Smooth muscle cell (in vitro differentiated cells): Measurements from ENCODE around the gene OTOL1. TPM values are rescaled to one million over a fixed set of nuclear protein-coding genes. Genes with fewer than 3 reads are reported as not detected.

Experiments
- DNase-seq: peaks from one replicate; lab custom pipeline; 2025; ENCODE audit not compliant: unreplicated experiment; lab: John Stamatoyannopoulos, UW
- H2AFZ ChIP-seq: fragments of 200-600 bp; sonication (generic); 2 replicates; pipeline ENCODE4 v1.6.0; 2016; ENCODE audit warnings: antibody characterized with exemption, low read depth, mild to moderate bottlenecking
- H3F3A ChIP-seq: fragments of 200-600 bp; sonication (generic); 2 replicates; pipeline ENCODE4 v1.6.0; 2017; ENCODE audit warnings: antibody characterized with exemption, low read depth
- H3K27ac ChIP-seq: fragments of 200-600 bp; sonication (generic); 2 replicates; pipeline ENCODE4 v1.5.1; 2016; ENCODE audit warnings: low read depth, mild to moderate bottlenecking
- H3K27me3 ChIP-seq: fragments of 200-600 bp; sonication (generic); 2 replicates; pipeline ENCODE4 v1.6.1; 2016; ENCODE audit warnings: low read depth, mild to moderate bottlenecking
- H3K36me3 ChIP-seq: fragments of 200-600 bp; sonication (generic); 2 replicates; pipeline ENCODE4 v1.5.1; 2016; ENCODE audit warnings: low read depth
- H3K4me1 ChIP-seq: fragments of 200-600 bp; sonication (generic); 2 replicates; pipeline ENCODE4 v1.5.1; 2016; ENCODE audit warnings: low read depth
- H3K4me2 ChIP-seq: fragments of 200-600 bp; sonication (generic); 2 replicates; pipeline ENCODE4 v1.6.0; 2016; ENCODE audit warnings: mild to moderate bottlenecking
- H3K4me3 ChIP-seq: fragments of 200-600 bp; sonication (generic); 2 replicates; pipeline ENCODE4 v1.5.1; 2016; ENCODE audit warnings: mild to moderate bottlenecking
- H3K79me2 ChIP-seq: fragments of 200-600 bp; sonication (generic); 2 replicates; pipeline ENCODE4 v1.6.0; 2016; ENCODE audit warnings: low read depth, mild to moderate bottlenecking
- H3K9ac ChIP-seq: fragments of 200-600 bp; sonication (generic); 2 replicates; pipeline ENCODE4 v1.6.0; 2016; ENCODE audit warnings: low read depth
- H3K9me3 ChIP-seq: fragments of 200-600 bp; sonication (generic); replicated peaks from 2 replicates; pipeline ENCODE4 v1.5.1; 2016; ENCODE audit warnings: low read depth
- H4K20me1 ChIP-seq: fragments of 200-600 bp; sonication (generic); 2 replicates; pipeline ENCODE4 v1.6.0; 2016; ENCODE audit warnings: low read depth
- CTCF ChIP-seq: fragments of 200-600 bp; sonication (generic); IDR thresholded peaks from 2 replicates; pipeline ENCODE4 v1.5.1; 2017; ENCODE audit warnings: borderline replicate concordance, mild to moderate bottlenecking, antibody characterized with exemption; ENCODE audit not compliant: insufficient read depth, poor library complexity, severe bottlenecking
- WGBS: methylation state at CpG from one replicate; pipeline ENCODE4 v1.1.7; 2016; ENCODE audit warnings: low lambda C conversion rate; 5-methylcytosine and 5-hydroxymethylcytosine counted together
- polyA plus RNA-seq: library from polyadenylated mRNA; unstranded; fragments of >200 nt; fragmentation: Nextera tagmentation; extraction: Ambion mirVana; gene quantifications from 2 replicates; pipeline ENCODE4 v1.2.1, GENCODE V29; 2016
- total RNA-seq: library from RNA; depleted of rRNA; stranded (reverse); fragments of >200 nt; gene quantifications from 2 replicates; pipeline ENCODE4 v1.2.3, GENCODE V29; 2014

The OTOL1 gene
- total and polyA plus RNA-seq, 2 experiments from 2014 or later = not detected

- TF ChIP-seq CTCF = no peak
- 96% methylated on average over 1 of the region's 1 CpG for WGBS
- no peaks in the 10 kb centered on the region for H3K4me1 ChIP-seq
Measured at GRCh38 chr3:161523916-161524315, 27.3 kb downstream of the OTOL1 start.

DNA sequence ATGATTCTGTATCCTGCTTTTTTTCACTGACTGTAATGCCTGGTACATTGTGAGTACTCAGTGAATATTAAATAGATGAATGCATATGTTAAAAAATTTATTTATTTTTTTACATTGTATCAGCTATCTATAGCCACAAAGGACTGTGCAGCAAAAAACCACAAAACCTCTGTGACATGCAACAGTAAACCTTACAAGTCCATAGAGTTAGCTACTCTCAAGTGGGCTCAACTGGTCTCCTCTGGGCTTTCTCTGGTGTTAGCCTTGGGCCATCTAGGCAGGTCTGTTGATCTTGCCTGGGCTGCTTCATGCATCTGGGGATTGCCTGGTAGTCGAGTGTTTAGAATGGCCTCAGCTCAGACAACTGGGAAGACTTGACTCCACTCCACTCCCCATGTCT is 35.3 kb downstream of the OTOL1 start:
- H3K36me3 ChIP-seq = no peaks in the 10 kb centered on the region
- no peak for TF ChIP-seq CTCF

More at GRCh38 chr3:161523916-161524315, 27.3 kb downstream of the OTOL1 start:
- no peak for DNase-seq
- no peaks in the 10 kb centered on the region for H3K36me3 ChIP-seq
- no peak overlapping the region for H3K4me2 ChIP-seq
- no peaks in the 10 kb centered on the region for H3K27me3 ChIP-seq
- no peak overlapping the region for H2AFZ ChIP-seq
- H3K27ac ChIP-seq = no peak overlapping the region
- H3F3A ChIP-seq = no peaks in the 10 kb centered on the region
- no peak overlapping the region for H3K4me3 ChIP-seq
- H4K20me1 ChIP-seq = no peaks in the 10 kb centered on the region
- H3K79me2 ChIP-seq = no peaks in the 10 kb centered on the region
- H3K9me3 ChIP-seq = no peaks in the 10 kb centered on the region
- H3K9ac ChIP-seq = no peak overlapping the region

GRCh38 chr3:161540594-161540993 is 44.0 kb downstream of the OTOL1 start:
- Histone ChIP-seq H3K9me3 (no peaks in the 10 kb centered on the region), H2AFZ (no peak overlapping the region), H3K36me3 (no peaks in the 10 kb centered on the region), H3K9ac (no peak overlapping the region), H4K20me1 (no peaks in the 10 kb centered on the region), H3K4me3 (no peak overlapping the region), H3K4me1 (no peaks in the 10 kb centered on the region), H3K4me2 (no peak overlapping the region), H3K27ac (no peak overlapping the region), H3F3A (no peaks in the 10 kb centered on the region), H3K27me3 (no peaks in the 10 kb centered on the region), H3K79me2 (no peaks in the 10 kb centered on the region)
- no peak for DNase-seq
- TF ChIP-seq CTCF = no peak
- 100% methylated on average over 1 of the region's 1 CpG for WGBS

More for the DNA sequence above, 35.3 kb downstream of the OTOL1 start:
- Histone ChIP-seq H3K79me2 (no peaks in the 10 kb centered on the region), H3K27me3 (no peaks in the 10 kb centered on the region), H3K27ac (no peak overlapping the region), H3K9ac (no peak overlapping the region), H3K9me3 (no peaks in the 10 kb centered on the region), H3K4me2 (no peak overlapping the region), H4K20me1 (no peaks in the 10 kb centered on the region), H3K4me1 (no peaks in the 10 kb centered on the region), H2AFZ (no peak overlapping the region), H3K4me3 (no peak overlapping the region), H3F3A (no peaks in the 10 kb centered on the region)
- 70% methylated on average over 1 of the region's 1 CpG for WGBS
- DNase-seq = no peak

DNA sequence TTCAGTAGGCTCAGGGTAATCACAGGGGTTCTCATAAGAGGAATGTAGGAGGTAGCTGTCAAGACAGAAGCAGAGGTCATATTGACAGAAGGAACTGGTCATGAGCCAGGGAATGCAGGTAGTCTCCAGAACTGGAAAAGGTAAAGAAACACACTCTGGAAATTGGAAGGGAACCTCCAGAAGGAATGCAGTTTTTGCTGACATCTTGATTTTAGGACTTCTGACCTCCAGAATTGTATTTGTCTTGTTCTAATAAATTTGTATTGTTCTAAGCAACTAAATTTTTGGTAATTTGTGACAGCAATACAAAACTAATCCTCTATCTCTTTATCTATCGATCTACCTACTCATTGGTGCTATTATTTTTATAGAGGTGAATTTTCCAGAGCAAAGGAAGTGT is 49.2 kb downstream of the OTOL1 start:
- H3K9ac ChIP-seq = no peak overlapping the region
- WGBS = 90% methylated on average over 1 of the region's 1 CpG
- DNase-seq = no peak

More for the DNA sequence above, 49.2 kb downstream of the OTOL1 start:
- no peaks in the 10 kb centered on the region for H3F3A ChIP-seq
- no peak overlapping the region for H3K27ac ChIP-seq
- H3K4me1 ChIP-seq = no peaks in the 10 kb centered on the region
- H3K79me2 ChIP-seq = no peaks in the 10 kb centered on the region
- no peak overlapping the region for H3K4me2 ChIP-seq
- TF ChIP-seq CTCF = no peak
- no peaks in the 10 kb centered on the region for H3K9me3 ChIP-seq
- H3K27me3 ChIP-seq = no peaks in the 10 kb centered on the region
- H3K4me3 ChIP-seq = no peak overlapping the region
- H3K36me3 ChIP-seq = no peaks in the 10 kb centered on the region
- no peak overlapping the region for H2AFZ ChIP-seq
- H4K20me1 ChIP-seq = no peaks in the 10 kb centered on the region
